GM03348 (cell line): Measurements from ENCODE around the gene RPL38.

Source experiments
- DNase-seq: peaks from one replicate; pipeline ENCODE4 v3.0.0; 2012; ENCODE audit warnings: low spot score

Gene RPL38

GRCh38 chr17:74250324-74250995, 47.0 kb downstream of the RPL38 start:
- DNase-seq: no peak

GRCh38 chr17:74251051-74251450, 47.6 kb downstream of the RPL38 start:
- no peak for DNase-seq

GRCh38 chr17:74251569-74251968, 48.1 kb downstream of the RPL38 start:
- no peak for DNase-seq

- DNase-seq: no peak
Observed at GRCh38 chr17:74252211-74252610, 48.7 kb downstream of the RPL38 start.

GRCh38 chr17:74253036-74253435, 49.6 kb downstream of the RPL38 start:
- no peak for DNase-seq

- no peak for DNase-seq
Observed at GRCh38 chr17:74257311-74257710, 53.8 kb downstream of the RPL38 start.

GRCh38 chr17:74259667-74260524, 56.4 kb downstream of the RPL38 start:
- no peak for DNase-seq
